ENCODE results near the gene ASTN2. TPM values are rescaled to one million over a fixed set of nuclear protein-coding genes. Genes with fewer than 3 reads are reported as not detected.

Gene ASTN2
- total and polyA plus RNA-seq, 2 experiments from 2014 or later = 7.0 to 24.6 TPM

- TF ChIP-seq CTCF (conservative IDR thresholded peaks at IDR 0.05; ENCODE audit: low read depth in 2 of 2) (no peak), EZH2phosphoT487 (IDR thresholded peaks at IDR 0.05; ENCODE audit: unreplicated experiment) (no peak), NANOG (IDR thresholded peaks at IDR 0.05; ENCODE audit: borderline replicate concordance) (no peak), ZNF114 (CRISPR knock-in tag; IDR thresholded peaks at IDR 0.05) (no peak), POLR2AphosphoS5 (IDR thresholded peaks at IDR 0.05; ENCODE audit: low read depth) (no peak)
These were observed 124.5 kb downstream of the ASTN2 start (continued) for GRCh38 chr9:117290306-117290840.

GRCh38 chr9:117286245-117286644 is 128.6 kb downstream of the ASTN2 start:
- Mint-ChIP-seq H3K4me3 (no peak overlapping the region), H3K27ac (no peak overlapping the region), H3K27me3 (ENCODE audit: insufficient read depth, low read depth, poor library complexity) (no peaks in the 10 kb centered on the region), H3K9me3 (no peaks in the 10 kb centered on the region), H3K4me1 (peaks cover 21% of the 10 kb centered on the region), H3K36me3 (ENCODE audit: low read depth) (no peaks in the 10 kb centered on the region)
- ATAC-seq (peak; percentile 43; the same call in 2 of the 3 replicates), DNase-seq (ENCODE audit: low spot score) (peak; percentile 26)
- Histone ChIP-seq H3K27ac (ENCODE audit: low read depth) (no peak overlapping the region), H3K4me2 (no peak overlapping the region), H4K20me1 (replicated peaks; ENCODE audit: insufficient read depth) (no peaks in the 10 kb centered on the region; the same call in 1 of the 2 replicates), H3K79me2 (replicated peaks; ENCODE audit: insufficient read depth) (no peaks in the 10 kb centered on the region), H3K36me3 (ENCODE audit: insufficient read depth) (no peaks in the 10 kb centered on the region), H3K4me3 (no peak overlapping the region), H3K9me2 (ENCODE audit: insufficient read depth) (no peaks in the 10 kb centered on the region), H3K4me1 (ENCODE audit: insufficient read depth) (peaks cover 8% of the 10 kb centered on the region; the same call in 1 of the 2 replicates), H3F3A (replicated peaks; ENCODE audit: low read depth) (no peaks in the 10 kb centered on the region), H3K27me3 (ENCODE audit: insufficient read depth) (no peaks in the 10 kb centered on the region), H2AFZ (no peak overlapping the region)
- no peak for TF ChIP-seq REST (IDR thresholded peaks at IDR 0.05; ENCODE audit: unreplicated experiment)
- no peak for TF ChIP-seq EZH2 (IDR thresholded peaks at IDR 0.05; ENCODE audit: low read depth, unreplicated experiment)

GRCh38 chr9:117284414-117284813 is 130.4 kb downstream of the ASTN2 start:
- Mint-ChIP-seq H3K4me1 (peaks cover 21% of the 10 kb centered on the region), H3K9me3 (no peaks in the 10 kb centered on the region), H3K36me3 (ENCODE audit: low read depth) (no peaks in the 10 kb centered on the region), H3K27ac (no peak overlapping the region), H3K4me3 (no peak overlapping the region), H3K27me3 (ENCODE audit: insufficient read depth, low read depth, poor library complexity) (no peaks in the 10 kb centered on the region)
- no peak overlapping the region for H2AFZ ChIP-seq
- no peaks in the 10 kb centered on the region for H3F3A ChIP-seq (replicated peaks; ENCODE audit: low read depth)
- peaks cover 8% of the 10 kb centered on the region; the same call in 1 of the 2 replicates for H3K4me1 ChIP-seq (ENCODE audit: insufficient read depth)
- no peaks in the 10 kb centered on the region for H3K36me3 ChIP-seq (ENCODE audit: insufficient read depth)
- H3K4me3 ChIP-seq = no peak overlapping the region
- H3K4me2 ChIP-seq = no peak overlapping the region
- ATAC-seq (no peak), DNase-seq (ENCODE audit: low spot score) (no peak)
- no peak for TF ChIP-seq ETS1 (IDR thresholded peaks at IDR 0.05)
- TF ChIP-seq STAT1 (IDR thresholded peaks at IDR 0.05; ENCODE audit: unreplicated experiment) = no peak
- H3K9me2 ChIP-seq (ENCODE audit: insufficient read depth) = no peaks in the 10 kb centered on the region
- H4K20me1 ChIP-seq (replicated peaks; ENCODE audit: insufficient read depth) = no peaks in the 10 kb centered on the region; the same call in 1 of the 2 replicates
- H3K79me2 ChIP-seq (replicated peaks; ENCODE audit: insufficient read depth) = no peaks in the 10 kb centered on the region
- no peaks in the 10 kb centered on the region for H3K27me3 ChIP-seq (ENCODE audit: insufficient read depth)
- H3K27ac ChIP-seq (ENCODE audit: low read depth) = no peak overlapping the region

Measured in GM23338 (cell line).